ENCODE results near the gene TAS2R4. TPM values are rescaled to one million over a fixed set of nuclear protein-coding genes. Genes with fewer than 3 reads are reported as not detected.
"Not testable (repeated sequence)": the region's sequence is repeated elsewhere in the genome, so short reads cannot be mapped to it uniquely, and the experiment has no call there.

TAS2R4 gene
- total RNA-seq, 4 donors from 2014 or later, result 0.26 to 6.5 (median 3.3) TPM

- no peak overlapping the region for H3K4me3 ChIP-seq
- no peaks in the 10 kb centered on the region for H3K36me3 ChIP-seq
- no peak overlapping the region for H3K27ac ChIP-seq
- intact Hi-C loops (cut with DNase I; ENCODE audit: low total_unique reads), result no loop called here
- H3K27me3 ChIP-seq, result no peaks in the 10 kb centered on the region
- H3K9me3 ChIP-seq, result no peaks in the 10 kb centered on the region
- no peak for DNase-seq
- no peaks in the 10 kb centered on the region for H3K4me1 ChIP-seq
- TF ChIP-seq POLR2A (IDR thresholded peaks at IDR 0.05), result no peak
- TF ChIP-seq CTCF (IDR thresholded peaks at IDR 0.05), result no peak
Observed at GRCh38 chr7:141788296-141788695, 11.8 kb downstream of the TAS2R4 start.

GRCh38 chr7:141789917-141790316 lies 13.4 kb downstream of the TAS2R4 start, which contains the start of gene TAS2R5:
Gene TAS2R5, plus strand, starts transcription at chr7:141790217. Its CDS starts 145 bp downstream, at chr7:141790362.
- TF ChIP-seq CTCF (IDR thresholded peaks at IDR 0.05), result no peak
- no peak for TF ChIP-seq POLR2A (IDR thresholded peaks at IDR 0.05)
- no peaks in the 10 kb centered on the region for H3K4me1 ChIP-seq
- no peaks in the 10 kb centered on the region for H3K9me3 ChIP-seq
- intact Hi-C loops (cut with DNase I; ENCODE audit: low total_unique reads), result no loop called here
- H3K27me3 ChIP-seq, result no peaks in the 10 kb centered on the region
- no peak within 1 kb of the TSS for H3K4me3 ChIP-seq
- no peak within 1 kb of the TSS for H3K27ac ChIP-seq
- no peak for DNase-seq
- no peaks in the 10 kb centered on the region for H3K36me3 ChIP-seq

GRCh38 chr7:141792526-141792925 lies 16.1 kb downstream of the TAS2R4 start:
- no peak for TF ChIP-seq CTCF (IDR thresholded peaks at IDR 0.05)
- TF ChIP-seq POLR2A (IDR thresholded peaks at IDR 0.05), result no peak
- Histone ChIP-seq H3K9me3 (no peaks in the 10 kb centered on the region), H3K27me3 (no peaks in the 10 kb centered on the region), H3K4me3 (no peak overlapping the region), H3K27ac (no peak overlapping the region), H3K36me3 (no peaks in the 10 kb centered on the region), H3K4me1 (no peaks in the 10 kb centered on the region)
- intact Hi-C loops (cut with DNase I; ENCODE audit: low total_unique reads), result no loop called here
- DNase-seq, result no peak

GRCh38 chr7:141820067-141820466 lies 43.6 kb downstream of the TAS2R4 start:
- no peaks in the 10 kb centered on the region for H3K27me3 ChIP-seq
- TF ChIP-seq POLR2A (IDR thresholded peaks at IDR 0.05), result no peak
- no peak for TF ChIP-seq CTCF (IDR thresholded peaks at IDR 0.05)
- H3K9me3 ChIP-seq, result peaks cover 0 to 16% of the 10 kb centered on the region in 2 donors
- H3K36me3 ChIP-seq, result no peaks in the 10 kb centered on the region
- intact Hi-C loops (cut with DNase I; ENCODE audit: low total_unique reads), result no loop called here
- H3K4me3 ChIP-seq, result no peak overlapping the region
- no peak overlapping the region for H3K27ac ChIP-seq
- H3K4me1 ChIP-seq, result no peaks in the 10 kb centered on the region
- no peak for DNase-seq

GRCh38 chr7:141822432-141822831 lies 46.0 kb downstream of the TAS2R4 start:
- DNase-seq; H3K36me3 ChIP-seq; H3K27ac ChIP-seq; H3K27me3 ChIP-seq; intact Hi-C loops (cut with DNase I; ENCODE audit: low total_unique reads); H3K4me3 ChIP-seq; H3K4me1 ChIP-seq: not testable (repeated sequence)
- H3K9me3 ChIP-seq, result peaks cover 0 to 16% of the 10 kb centered on the region in 2 donors

Small RNA genes within 50 kb of the gene (small RNA-seq; reads per million reads assigned to genes)
- gene RNU1-82P, result not detected

Other genes with a start within 250 kb of the TAS2R4 start
- 10 to 100 TPM; 11.8 to 73.8 (median 38.4) TPM for gene AGK, start 225.3 kb upstream of the TAS2R4 start, total RNA-seq
- 10 to 100 TPM in 3 of 4 donors, 1 to 10 TPM in 1; 8.5 to 29.2 (median 20.8) TPM for gene DENND11, start 74.5 kb upstream of the TAS2R4 start, total RNA-seq
- under 1 TPM in 1 of 4 donors, not detected in 3; 0.07 TPM for gene WEE2, start 68.3 kb upstream of the TAS2R4 start, total RNA-seq
- 100 to 1,000 TPM in 1 of 4 donors, 10 to 100 TPM in 3; 56.9 to 110 (median 71.8) TPM for gene SSBP1, start 38.3 kb upstream of the TAS2R4 start, total RNA-seq
- gene TAS2R3, start 12.6 kb upstream of the TAS2R4 start, total RNA-seq, result 10 to 100 TPM in 2 of 4 donors, 1 to 10 TPM in 1, not detected in 1; 8.3 to 26.6 (median 10.0) TPM
- gene TAS2R5, start 13.5 kb downstream of the TAS2R4 start, total RNA-seq, result 10 to 100 TPM in 1 of 4 donors, 1 to 10 TPM in 3; 1.8 to 12.0 (median 5.6) TPM
- gene PRSS37, start 64.8 kb downstream of the TAS2R4 start, total RNA-seq, result not detected
- gene OR9A4, start 139.7 kb downstream of the TAS2R4 start, total RNA-seq, result under 1 TPM in 2 of 4 donors, not detected in 2; 0.21 to 0.49 TPM
- gene CLEC5A, start 170.3 kb downstream of the TAS2R4 start, total RNA-seq, result 1 to 10 TPM in 1 of 4 donors, under 1 TPM in 1, not detected in 2; 0.28 to 3.8 TPM
- not detected for gene TAS2R38, start 197.1 kb downstream of the TAS2R4 start, total RNA-seq
- gene MGAM, start 219.2 kb downstream of the TAS2R4 start, total RNA-seq, result 1 to 10 TPM in 2 of 4 donors, under 1 TPM in 2; 0.41 to 3.0 (median 1.9) TPM

Data from uterus (tissue), 4 donors.